Central memory CD8-positive, alpha-beta T cell (primary cell): ENCODE results near the gene COL9A3.

Experiments used
- ATAC-seq: fragments of 150-1000 bp; cut with Tn5 transposase; replicated peaks from 2 replicates; pipeline ENCODE4 v1.10.0; 2022; ENCODE audit warnings: mild to moderate bottlenecking, moderate FRiP score, moderate number of reproducible peaks; ENCODE audit not compliant: poor library complexity, severe bottlenecking; ENCODE audit errors: extremely low read depth
- DNase-seq, 2 donors: peaks; one replicate each; pipeline ENCODE4 v3.0.0; 2021; ENCODE audit warnings: low spot score in 2 of 2
- H3K27ac Mint-ChIP-seq: one replicate; pipeline ENCODE4 v1.8.0; 2022; ENCODE audit warnings: low read depth, mild to moderate bottlenecking, moderate library complexity, mixed read lengths
- H3K27me3 Mint-ChIP-seq: one replicate; pipeline ENCODE4 v1.8.0; 2022; ENCODE audit warnings: mixed read lengths
- H3K36me3 Mint-ChIP-seq: one replicate; pipeline ENCODE4 v1.8.0; 2022; ENCODE audit warnings: mild to moderate bottlenecking, moderate library complexity, mixed read lengths; ENCODE audit not compliant: insufficient read depth
- H3K4me1 Mint-ChIP-seq: one replicate; pipeline ENCODE4 v1.8.0; 2022; ENCODE audit warnings: mixed read lengths
- H3K4me3 Mint-ChIP-seq: one replicate; pipeline ENCODE4 v1.8.0; 2022; ENCODE audit warnings: mild to moderate bottlenecking, moderate library complexity, mixed read lengths
- H3K9me3 Mint-ChIP-seq: one replicate; pipeline ENCODE4 v1.8.0; 2022; ENCODE audit warnings: mixed read lengths

The COL9A3 gene

DNA sequence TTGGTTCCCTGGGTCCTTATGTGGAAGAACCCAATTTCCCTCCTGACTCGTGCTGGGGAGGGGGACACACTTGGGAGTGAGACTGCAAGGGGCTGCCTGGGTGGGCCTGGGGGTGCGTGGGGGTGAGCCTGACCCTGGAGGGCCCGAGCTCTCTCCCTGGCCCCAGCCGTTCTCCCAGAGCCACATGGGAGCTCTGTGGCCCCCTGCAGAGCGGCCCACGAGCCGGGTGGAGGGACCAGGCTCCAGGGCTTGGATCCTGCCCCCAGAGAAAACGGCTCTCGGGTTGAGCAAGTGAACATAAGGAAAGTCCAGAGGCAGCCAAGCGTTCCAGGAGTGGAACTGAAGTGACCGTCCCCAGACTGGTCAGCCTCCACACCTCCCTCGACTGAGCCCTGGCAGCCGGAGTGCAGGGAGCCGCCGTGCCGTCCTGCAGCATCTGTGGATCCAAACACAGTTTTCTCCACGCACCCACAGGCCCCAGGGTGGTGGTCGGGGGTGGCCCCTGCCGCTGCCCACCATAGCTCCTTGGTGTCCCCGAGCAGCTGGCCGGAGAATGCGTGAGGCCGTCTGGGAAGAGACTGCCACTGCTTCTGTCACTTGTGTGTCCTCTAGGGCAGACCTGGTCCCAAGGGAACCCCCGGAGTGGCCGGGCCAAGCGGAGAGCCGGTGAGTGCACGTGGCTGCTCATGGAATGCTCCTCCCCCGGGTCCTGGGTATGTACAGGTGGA lies 10.6 kb downstream of the COL9A3 start:
- Mint-ChIP-seq H3K27me3 (no peaks in the 10 kb centered on the region), H3K36me3 (no peaks in the 10 kb centered on the region), H3K9me3 (no peaks in the 10 kb centered on the region), H3K4me1 (no peaks in the 10 kb centered on the region), H3K4me3 (no peak overlapping the region), H3K27ac (no peak overlapping the region)
- DNase-seq: no peak
- ATAC-seq: no peak

- Mint-ChIP-seq H3K27me3 (no peaks in the 10 kb centered on the region), H3K4me3 (no peak overlapping the region), H3K4me1 (no peaks in the 10 kb centered on the region), H3K9me3 (no peaks in the 10 kb centered on the region), H3K27ac (no peak overlapping the region), H3K36me3 (no peaks in the 10 kb centered on the region)
- DNase-seq (no peak), ATAC-seq (no peak)
These were observed 11.2 kb downstream of the COL9A3 start for GRCh38 chr20:62828051-62828450.

- no peaks in the 10 kb centered on the region for H3K36me3 Mint-ChIP-seq
- no peaks in the 10 kb centered on the region for H3K4me1 Mint-ChIP-seq
- DNase-seq: no peak
- no peaks in the 10 kb centered on the region for H3K9me3 Mint-ChIP-seq
- no peaks in the 10 kb centered on the region for H3K27me3 Mint-ChIP-seq
- ATAC-seq: no peak
- no peak overlapping the region for H3K27ac Mint-ChIP-seq
- H3K4me3 Mint-ChIP-seq: no peak overlapping the region
These were observed 11.8 kb downstream of the COL9A3 start for GRCh38 chr20:62828511-62829230.

GRCh38 chr20:62829231-62830230 lies 12.7 kb downstream of the COL9A3 start:
- no peaks in the 10 kb centered on the region for H3K27me3 Mint-ChIP-seq
- DNase-seq (no peak), ATAC-seq (no peak)
- no peaks in the 10 kb centered on the region for H3K36me3 Mint-ChIP-seq
- H3K27ac Mint-ChIP-seq: no peak overlapping the region
- no peak overlapping the region for H3K4me3 Mint-ChIP-seq
- no peaks in the 10 kb centered on the region for H3K4me1 Mint-ChIP-seq
- no peaks in the 10 kb centered on the region for H3K9me3 Mint-ChIP-seq

DNA sequence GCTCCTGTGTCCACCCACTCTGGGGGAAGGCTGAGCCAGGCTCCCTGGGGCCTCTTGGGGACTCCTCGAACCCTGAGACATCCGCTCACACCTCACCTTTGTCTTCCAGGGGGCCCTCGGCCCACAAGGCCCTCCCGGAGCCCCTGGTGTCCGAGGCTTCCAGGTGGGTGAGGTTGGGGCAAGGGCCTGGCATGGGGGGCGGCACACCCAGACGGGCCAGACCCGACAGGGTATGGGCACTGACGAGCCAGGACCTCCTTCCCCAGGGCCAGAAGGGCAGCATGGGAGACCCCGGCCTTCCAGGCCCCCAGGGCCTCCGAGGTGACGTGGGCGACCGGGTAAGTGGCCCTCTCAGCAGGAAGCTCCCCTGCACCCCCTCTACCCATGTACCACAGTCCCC lies 13.4 kb downstream of the COL9A3 start:
- Mint-ChIP-seq H3K27me3 (peaks cover 3% of the 10 kb centered on the region), H3K27ac (no peak overlapping the region), H3K9me3 (no peaks in the 10 kb centered on the region), H3K36me3 (no peaks in the 10 kb centered on the region), H3K4me3 (no peak overlapping the region), H3K4me1 (no peaks in the 10 kb centered on the region)
- DNase-seq (no peak), ATAC-seq (no peak)

DNA sequence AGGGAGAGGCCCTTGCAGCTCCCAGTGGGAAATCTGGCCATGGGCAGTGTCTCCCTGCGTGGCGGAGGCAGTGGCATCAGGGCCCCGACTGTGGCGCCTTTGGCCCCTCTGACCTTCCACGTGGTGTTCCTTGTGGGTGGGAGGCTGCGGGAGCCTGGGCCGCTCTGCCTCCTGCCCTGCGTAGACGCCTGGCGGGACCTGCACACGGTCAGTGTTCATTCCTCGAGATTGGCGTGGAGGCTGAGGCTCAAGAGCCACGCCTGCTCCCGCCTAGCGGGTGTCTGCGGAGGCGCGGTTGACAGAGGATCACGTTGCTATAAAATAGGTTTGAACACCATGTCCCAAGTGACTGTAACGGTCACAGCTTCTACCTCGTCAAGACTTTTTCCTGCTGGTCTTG lies 14.0 kb downstream of the COL9A3 start:
- Mint-ChIP-seq H3K4me1 (no peaks in the 10 kb centered on the region), H3K27me3 (peaks cover 9% of the 10 kb centered on the region), H3K27ac (no peak overlapping the region), H3K9me3 (no peaks in the 10 kb centered on the region), H3K4me3 (no peak overlapping the region), H3K36me3 (no peaks in the 10 kb centered on the region)
- DNase-seq: no peak
- ATAC-seq: no peak

DNA sequence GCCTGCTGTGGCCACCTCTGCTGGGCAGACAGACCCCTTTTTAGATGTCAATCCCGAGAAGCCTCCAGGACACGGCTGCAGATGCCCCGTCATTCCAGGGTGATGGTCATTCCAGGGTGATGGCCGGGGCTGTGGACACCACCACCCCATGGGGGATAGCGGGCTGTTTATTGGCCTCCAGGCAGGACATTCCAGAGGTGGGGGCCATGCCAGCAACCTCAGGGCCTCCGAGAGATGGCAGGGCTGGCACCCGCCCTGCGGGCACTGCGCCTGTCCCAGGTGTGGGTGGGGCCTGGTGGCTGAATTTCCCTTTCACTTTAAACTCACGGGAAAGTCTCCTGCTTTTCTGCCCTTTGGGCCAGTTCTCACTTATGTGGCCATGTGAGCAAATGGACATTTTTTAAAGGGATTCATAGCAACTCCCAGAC lies 14.5 kb downstream of the COL9A3 start:
- Mint-ChIP-seq H3K4me1 (no peaks in the 10 kb centered on the region), H3K36me3 (no peaks in the 10 kb centered on the region), H3K4me3 (no peak overlapping the region), H3K27me3 (peaks cover 14% of the 10 kb centered on the region), H3K9me3 (no peaks in the 10 kb centered on the region), H3K27ac (no peak overlapping the region)
- DNase-seq: no peak
- no peak for ATAC-seq

- H3K27ac Mint-ChIP-seq: no peak overlapping the region
- no peaks in the 10 kb centered on the region for H3K4me1 Mint-ChIP-seq
- peaks cover 14% of the 10 kb centered on the region for H3K27me3 Mint-ChIP-seq
- H3K4me3 Mint-ChIP-seq: no peak overlapping the region
- no peak for DNase-seq
- no peaks in the 10 kb centered on the region for H3K9me3 Mint-ChIP-seq
- no peaks in the 10 kb centered on the region for H3K36me3 Mint-ChIP-seq
- no peak for ATAC-seq
These were observed 15.0 kb downstream of the COL9A3 start for GRCh38 chr20:62831854-62832211.

DNA sequence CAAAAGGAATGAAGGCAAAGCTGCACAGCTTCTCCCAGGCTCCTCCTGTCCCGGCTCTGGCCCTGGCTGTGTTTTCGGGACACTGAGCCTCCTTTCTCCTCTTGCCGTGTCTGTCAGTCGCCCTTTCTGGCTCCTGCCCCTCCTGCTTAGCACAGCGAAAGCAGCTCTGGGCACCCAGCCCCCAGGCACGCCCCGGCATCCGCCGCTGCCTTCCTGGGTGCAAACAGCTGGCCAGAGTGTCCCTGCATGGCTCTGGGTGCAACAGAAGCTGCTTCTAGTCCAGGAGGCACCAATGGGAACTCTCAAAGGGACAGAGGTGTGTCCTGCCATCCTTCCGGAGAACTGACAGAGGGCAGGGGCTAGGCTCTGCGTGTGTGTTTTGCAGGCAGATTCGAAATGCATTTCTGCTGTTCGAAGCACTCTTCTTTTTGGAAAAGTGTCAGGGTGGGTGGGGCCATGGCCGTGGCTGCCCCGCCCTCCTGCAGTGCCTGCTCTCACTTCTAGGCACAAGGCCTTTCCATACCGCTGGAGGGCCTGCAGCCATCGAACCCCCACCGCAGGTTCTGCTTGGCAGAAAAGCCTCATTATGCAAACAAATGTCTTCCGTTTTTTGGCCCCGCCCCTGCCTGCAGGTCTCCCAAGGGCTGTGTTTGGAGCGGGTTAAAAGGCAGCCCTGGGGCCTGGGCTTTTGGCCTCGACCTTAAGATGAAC lies 15.5 kb downstream of the COL9A3 start:
- Mint-ChIP-seq H3K36me3 (no peaks in the 10 kb centered on the region), H3K4me1 (no peaks in the 10 kb centered on the region), H3K27me3 (peaks cover 14% of the 10 kb centered on the region), H3K4me3 (no peak overlapping the region), H3K9me3 (no peaks in the 10 kb centered on the region), H3K27ac (no peak overlapping the region)
- ATAC-seq (peak; percentile 40), DNase-seq (no peak)

DNA sequence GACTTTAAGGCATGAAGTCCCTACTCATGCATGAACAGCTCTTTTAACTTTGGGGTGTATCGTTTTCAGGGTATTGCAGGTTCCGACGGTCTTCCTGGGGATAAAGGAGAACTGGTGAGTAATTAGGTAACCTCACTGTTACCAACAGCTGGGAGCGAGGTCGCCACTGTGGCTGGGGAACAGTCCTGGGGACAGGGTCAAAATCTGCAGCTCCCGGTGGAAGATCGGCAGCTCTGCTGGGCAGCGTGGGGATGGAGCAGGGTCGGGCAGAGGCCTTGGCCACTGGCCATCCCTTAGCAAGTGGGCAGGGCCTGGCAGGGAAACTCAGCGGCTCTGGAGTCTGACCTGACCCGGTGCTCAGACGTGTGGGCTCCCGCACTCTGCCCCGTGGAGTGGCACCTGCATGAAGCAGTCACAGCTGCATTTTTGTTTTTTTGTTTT lies 16.1 kb downstream of the COL9A3 start:
- DNase-seq (no peak), ATAC-seq (peak; percentile 43)
- no peak overlapping the region for H3K27ac Mint-ChIP-seq
- no peaks in the 10 kb centered on the region for H3K9me3 Mint-ChIP-seq
- H3K36me3 Mint-ChIP-seq: no peaks in the 10 kb centered on the region
- no peak overlapping the region for H3K4me3 Mint-ChIP-seq
- no peaks in the 10 kb centered on the region for H3K4me1 Mint-ChIP-seq
- peaks cover 14% of the 10 kb centered on the region for H3K27me3 Mint-ChIP-seq

GRCh38 chr20:62834967-62835730 lies 18.3 kb downstream of the COL9A3 start:
- ATAC-seq (no peak), DNase-seq (no peak)
- H3K4me1 Mint-ChIP-seq: no peaks in the 10 kb centered on the region
- no peaks in the 10 kb centered on the region for H3K9me3 Mint-ChIP-seq
- H3K36me3 Mint-ChIP-seq: no peaks in the 10 kb centered on the region
- no peak overlapping the region for H3K27ac Mint-ChIP-seq
- H3K27me3 Mint-ChIP-seq: peaks cover 14% of the 10 kb centered on the region
- no peak overlapping the region for H3K4me3 Mint-ChIP-seq
